Activated CD4-positive, CD25-positive, alpha-beta regulatory T cell treated with anti-CD3 and anti-CD28 coated beads, Interleukin-2, amount 50 U/mL, for 72 hours (primary cell): Measurements from ENCODE around the gene PEX26.
"Not testable (repeated sequence)": the region's sequence is repeated elsewhere in the genome, so short reads cannot be mapped to it uniquely, and the experiment has no call there.

ENCODE experiments used
- DNase-seq: peaks from one replicate; pipeline ENCODE4 v3.0.0; 2021

PEX26 gene

DNA sequence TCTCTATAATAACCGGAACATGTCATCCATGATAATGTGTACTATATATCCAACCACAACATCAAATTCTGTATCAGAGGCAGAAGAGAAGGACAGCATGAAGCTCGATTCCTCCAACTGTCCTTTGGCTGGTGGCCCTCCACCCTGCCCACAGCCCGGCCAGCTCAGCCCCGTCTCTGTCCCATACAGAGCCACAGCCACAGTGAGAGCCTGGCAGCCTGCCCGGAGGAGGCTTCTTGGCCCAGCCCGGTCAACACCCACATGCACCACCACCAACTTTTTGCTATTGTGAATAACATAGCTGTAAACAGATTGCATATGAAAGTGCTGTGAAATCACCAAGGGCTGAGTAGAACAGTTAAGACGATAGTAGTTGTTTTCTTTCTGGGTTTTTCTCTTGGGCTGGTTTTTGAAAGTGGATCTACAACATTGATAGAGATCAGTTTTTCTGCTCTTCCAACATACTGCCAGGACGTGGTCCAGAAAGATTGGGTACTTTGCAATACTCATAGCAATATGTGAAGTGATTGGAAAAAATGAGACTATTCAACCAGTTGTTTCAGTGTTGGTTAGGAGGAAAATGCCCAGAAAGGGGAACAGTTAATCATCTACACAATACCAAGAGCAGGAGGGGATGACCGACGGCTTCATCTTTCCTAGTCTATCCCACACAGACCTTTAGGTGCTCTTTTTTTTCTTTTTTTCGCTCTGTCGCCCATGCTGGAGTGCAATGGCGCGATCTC, 25.9 kb downstream of the PEX26 start:
- no peak for DNase-seq

DNA sequence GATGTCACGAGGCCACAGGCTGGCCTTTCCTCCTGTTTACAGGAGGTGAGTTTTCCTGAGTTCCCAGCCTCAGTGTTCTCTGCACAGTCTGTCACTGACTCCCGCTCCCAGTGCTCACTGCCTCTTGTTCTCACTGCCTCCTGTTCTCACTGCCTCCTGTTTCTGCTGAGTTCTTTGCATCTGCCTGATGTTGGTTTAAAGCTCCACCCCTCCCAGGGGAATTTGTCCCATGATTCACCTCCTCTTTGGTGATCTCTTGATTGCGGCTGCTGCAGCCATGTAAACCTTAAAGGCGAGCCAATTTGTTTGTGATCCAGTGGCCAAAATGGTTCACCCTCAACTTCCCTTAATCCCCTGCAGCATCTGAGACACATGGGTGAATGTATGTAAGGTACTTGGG, 26.8 kb downstream of the PEX26 start:
- no peak for DNase-seq

DNA sequence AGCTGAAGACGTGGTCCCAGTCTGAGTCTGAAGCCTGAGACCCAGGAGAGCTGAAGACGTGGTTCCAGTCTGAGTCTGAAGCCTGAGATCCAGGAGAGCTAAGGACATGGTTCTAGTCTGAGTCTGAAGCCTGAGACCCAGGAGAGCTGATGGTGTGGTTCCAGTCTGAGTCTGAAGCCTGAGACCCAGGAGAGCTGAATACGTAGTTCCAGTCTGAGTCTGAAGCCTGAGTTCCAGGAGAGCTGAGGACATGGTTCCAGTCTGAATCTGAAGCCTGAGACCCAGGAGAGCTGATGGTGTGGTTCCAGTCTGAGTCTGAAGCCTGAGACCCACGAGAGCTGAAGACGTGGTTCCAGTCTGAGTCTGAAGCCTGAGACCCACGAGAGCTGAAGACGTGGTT, 28.2 kb downstream of the PEX26 start:
- DNase-seq: not testable (repeated sequence)

GRCh38 chr22:18106550-18107341, 29.0 kb downstream of the PEX26 start:
- DNase-seq: not testable (repeated sequence)

- no peak for DNase-seq
Observed at GRCh38 chr22:18108187-18108586, 30.4 kb downstream of the PEX26 start.

DNA sequence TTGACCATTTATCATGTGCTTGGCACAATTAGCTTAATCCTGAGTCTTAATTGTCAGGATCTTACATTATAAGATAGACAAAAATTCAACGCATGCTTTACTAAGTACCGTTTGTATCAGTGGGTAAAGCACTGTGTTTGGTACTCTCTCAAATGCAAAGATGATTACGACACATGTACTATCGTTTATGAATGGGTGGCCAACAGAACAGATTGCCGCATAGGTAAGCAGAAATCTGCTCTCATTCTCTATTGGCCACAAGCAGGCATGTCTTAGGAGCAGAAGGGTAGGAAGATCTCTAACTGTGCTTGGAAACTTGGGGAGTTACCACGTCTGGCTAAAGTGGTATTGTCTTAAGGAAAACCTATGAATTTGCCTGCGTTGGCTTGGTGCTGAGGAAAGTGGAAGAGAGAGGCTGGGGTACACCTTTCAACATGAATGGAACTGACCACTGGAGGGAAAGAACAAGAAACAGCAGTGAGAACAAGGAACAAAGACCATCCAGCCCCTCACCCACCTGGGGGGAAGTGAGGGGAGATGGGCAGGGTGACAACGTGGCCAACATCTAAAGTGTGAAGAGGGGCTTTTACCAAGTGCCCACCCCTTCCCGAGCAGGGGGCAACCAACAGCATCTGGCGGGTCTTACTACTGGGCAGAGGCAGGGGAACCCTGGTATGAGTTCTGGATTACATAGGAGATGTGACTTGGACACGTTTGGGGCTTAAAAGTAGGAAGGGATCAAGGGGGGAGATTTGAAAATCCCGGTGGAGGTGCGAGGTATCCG, 31.8 kb downstream of the PEX26 start:
- no peak for DNase-seq

DNA sequence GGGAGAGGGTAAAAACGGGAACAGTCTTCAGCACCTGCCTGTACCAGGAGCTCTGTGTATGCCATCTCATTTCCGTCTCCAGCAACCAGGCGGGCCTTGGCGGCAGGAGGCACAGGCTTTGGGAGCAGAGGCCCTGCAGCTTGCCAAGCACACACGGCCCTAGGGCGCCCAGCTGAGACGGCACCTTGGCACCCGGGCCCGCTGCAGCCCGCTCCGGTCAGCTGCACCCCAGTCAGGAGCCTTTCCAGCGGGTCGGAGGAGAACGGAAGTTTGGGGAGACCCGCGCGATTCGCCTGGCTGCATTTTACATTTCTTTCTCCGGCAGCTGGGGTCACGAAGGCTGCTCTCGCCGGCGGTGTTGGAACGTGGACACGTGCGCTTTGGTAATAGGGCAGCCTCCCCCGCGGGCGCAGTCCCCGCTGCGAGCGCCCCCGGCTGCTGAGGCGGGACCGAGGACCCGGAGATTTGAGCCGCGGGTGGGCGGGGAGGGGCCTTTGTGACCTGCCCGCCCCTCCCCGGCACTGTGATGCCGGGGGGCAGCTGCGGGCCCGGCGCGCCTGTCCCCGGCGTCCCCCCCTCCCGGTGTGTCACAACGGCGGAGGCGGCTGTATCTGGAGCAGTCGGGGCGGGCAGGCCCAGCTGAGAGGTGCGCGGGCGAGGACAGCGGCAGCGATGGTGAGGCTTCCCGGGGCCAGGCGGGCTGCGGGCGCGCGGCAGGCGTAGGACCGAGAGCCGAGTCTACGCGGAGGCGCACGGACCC, 32.6 kb downstream of the PEX26 start, which contains the start of gene TUBA8:
Gene TUBA8, plus strand, starts transcription at position 616 of the 760 bp plus-strand sequence. Its CDS starts 57 bp downstream, at position 673.
- DNase-seq: no peak

DNA sequence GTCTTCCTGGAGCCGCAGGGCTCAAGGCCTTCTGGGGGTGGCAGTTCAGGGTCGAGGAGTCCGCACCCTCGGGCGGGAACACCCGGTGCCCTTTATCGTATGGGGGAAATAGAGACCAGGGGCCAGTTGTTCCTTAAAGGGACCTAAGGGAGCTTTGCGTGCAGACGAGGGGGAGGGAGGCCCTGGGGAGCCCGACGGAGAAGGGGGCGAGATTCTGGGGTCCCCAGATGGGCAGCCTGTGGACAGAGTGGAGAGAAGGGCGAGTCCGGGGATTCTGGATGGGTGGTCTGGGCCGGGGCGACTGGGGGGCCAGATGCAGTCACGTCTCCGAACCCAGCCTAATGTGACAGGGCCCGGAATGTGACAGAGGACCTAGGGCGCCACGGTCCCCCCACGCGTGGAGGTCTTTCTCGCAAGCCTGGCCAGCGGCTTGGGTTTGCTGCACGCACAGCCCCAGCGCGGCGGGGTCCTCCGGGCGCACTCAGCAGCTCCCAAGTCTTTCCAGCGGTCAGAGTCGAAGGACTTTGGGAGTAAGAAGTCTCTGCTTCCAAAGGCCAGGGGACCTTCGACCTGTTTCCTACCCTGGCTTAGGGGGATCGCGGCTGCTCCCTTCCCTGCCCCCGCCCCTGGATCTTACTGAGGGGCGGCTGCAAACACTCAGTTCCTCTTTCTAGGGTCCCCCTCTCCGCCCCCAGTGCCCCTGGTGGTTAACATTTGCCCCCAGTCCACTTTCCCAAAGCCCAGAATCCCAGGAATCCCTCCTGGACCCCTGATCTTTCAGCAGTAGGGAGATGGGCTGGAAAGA, 33.4 kb downstream of the PEX26 start:
- DNase-seq: no peak

DNA sequence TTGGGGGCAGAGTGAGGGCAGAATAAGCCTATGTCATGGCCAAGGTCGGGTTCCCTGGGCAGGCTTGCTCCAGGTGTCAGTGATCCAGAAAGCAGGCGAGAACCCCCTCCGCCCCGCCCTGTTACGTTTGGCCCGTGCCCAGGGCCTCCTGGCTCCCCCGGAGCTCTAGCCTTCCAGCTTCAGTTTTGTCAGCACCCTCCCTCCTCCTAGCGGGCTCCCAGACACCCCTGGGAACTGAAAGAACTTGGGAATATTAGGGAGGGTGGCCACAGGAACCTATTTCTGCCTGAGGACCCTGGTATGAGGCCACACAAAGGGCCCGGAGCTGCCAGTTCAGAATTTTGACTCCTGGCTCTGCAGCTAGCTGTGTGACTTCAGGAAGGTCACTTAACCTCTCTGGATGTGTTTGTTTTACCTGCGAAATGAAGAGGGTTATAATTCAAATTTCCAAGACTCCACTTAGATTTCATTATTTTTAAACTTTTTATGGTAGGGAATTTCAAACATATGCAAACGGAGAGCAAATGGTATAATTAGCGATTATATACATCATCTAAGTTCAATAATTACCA, 34.1 kb downstream of the PEX26 start:
- DNase-seq: no peak

- DNase-seq: no peak
Observed at GRCh38 chr22:18112440-18112839, 34.6 kb downstream of the PEX26 start.

DNA sequence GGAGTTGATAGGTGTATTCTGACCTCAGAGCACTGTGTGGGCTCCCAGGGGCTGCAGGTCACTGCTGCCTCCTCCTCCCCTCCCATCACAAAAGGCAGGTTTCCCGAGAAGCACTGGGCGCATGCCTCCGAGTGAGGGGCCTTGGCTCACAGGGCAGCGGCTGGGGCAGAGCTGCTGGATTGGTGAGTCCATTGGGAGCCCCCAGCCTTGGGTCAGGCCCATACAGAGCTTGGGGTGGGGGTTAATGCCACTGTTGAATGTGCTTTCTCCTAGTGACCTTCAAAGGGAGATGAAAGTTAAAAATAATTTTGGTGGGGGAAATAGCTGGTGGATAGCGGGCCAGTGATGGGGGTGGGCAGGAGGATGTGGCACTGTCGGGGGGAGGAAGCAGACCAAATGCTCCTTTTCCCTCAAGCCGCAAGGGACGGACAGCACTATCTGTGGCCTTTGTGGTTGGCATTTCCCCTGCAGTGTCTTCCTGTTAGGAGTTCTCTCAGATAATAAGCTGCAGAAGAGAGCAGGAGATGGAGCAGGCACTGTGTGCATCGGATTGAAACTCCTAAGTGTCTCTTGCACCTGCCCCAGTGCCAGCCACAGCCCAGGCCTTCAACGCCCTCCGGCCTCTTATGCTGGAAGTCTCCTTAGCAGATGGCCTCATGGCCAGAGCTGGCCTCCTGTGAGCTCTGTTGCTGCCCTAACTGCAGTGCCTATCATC, 36.0 kb downstream of the PEX26 start:
- no peak for DNase-seq

DNA sequence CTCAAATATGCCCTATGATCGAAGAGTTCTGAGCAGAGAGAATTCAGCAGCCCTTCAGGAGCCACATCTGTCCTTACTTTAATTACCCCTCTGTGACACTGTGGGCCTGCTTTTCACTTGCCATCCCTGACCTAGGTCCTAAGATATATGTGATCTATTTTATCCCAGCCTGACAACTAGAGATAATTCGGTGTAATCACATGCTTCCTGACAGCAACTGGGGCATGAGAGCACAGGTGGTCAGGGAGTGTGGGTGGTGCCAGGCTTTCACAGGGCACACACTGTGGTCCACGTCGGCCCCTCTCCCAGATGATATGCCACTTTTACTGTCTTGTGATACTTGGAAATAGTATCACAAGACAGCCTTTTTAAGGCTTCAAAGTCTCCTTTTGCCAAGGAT, 36.7 kb downstream of the PEX26 start:
- no peak for DNase-seq

DNA sequence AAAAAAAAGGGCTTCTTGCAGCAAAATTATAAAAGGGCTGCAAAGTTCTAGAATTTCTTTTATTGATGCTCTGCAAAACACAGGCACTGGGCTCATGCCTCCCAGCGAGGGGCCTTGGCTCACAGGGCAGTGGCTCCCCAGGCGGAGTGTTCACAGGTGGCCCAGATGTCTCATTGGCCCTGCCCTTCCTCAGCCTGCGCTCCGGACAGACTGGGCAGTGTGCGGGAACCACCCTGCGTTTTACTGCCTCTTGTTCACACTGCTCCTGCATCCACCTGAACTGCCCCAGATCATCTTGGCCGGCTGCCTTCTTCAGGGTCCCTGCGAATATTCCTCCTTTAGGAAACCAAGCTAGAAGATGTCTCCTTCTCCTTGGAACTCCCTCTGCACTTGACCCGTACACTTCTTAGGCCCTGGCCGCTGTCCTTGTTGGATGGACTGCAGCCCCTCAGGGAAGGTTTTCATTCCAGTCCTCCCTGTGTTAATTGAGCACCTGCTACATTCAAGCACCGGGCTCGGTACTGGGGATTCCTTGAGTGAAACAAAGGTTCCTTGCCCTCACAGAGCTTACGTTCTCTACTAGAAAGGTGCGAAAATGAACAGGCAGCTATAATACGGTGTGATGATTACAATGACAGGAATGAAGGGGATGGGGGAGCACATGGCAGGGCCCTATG, 37.3 kb downstream of the PEX26 start:
- DNase-seq: no peak

- DNase-seq: no peak
Observed at GRCh38 chr22:18115906-18116371, 38.1 kb downstream of the PEX26 start.

DNA sequence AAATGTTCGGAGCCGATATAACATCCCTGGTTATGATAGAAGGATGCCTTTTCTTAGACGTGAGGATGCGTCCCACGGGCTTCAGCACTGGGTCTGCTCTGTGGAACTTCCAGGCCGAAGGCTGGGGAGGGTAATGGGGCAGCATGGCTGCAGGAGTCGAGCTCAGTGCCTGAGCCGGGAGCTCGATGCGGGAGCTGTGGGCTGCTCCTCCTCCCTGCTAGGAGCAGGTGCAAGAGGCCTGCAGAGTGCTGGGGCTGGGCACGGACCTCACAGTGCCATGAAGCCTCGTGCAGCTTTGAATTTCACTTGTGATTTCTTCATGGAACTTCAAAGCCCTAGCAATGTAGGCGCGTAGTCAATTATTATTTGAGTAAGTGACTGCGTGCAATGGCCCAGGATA, 38.8 kb downstream of the PEX26 start:
- DNase-seq: no peak

DNA sequence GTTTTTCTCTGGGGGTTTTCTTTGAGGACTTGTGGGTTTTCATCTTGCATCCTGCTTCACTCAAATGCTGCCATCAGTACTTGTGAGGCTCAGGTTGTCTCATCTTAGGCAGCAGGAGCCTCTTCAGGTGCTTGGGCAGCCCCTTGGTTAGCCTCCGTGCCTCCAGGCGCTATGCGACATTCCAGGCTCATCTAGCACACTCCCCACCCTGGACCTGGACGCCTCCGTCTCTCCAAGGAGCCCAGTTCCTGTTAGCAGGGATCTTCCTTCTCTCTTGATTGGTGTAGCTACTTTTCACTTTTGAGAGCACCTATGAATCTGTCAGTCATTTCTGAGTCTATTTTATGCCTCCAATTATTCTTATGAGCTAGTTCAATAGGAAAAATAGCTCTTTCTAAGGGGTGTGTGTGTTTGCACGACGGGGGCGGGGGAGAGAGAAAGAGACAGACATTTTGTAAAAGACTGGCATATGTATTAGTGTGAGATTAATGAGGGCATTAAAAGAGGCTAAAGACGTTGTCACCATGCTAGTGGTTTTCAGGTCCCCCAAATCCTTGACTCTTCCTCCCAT, 40.6 kb downstream of the PEX26 start:
- DNase-seq: no peak

DNA sequence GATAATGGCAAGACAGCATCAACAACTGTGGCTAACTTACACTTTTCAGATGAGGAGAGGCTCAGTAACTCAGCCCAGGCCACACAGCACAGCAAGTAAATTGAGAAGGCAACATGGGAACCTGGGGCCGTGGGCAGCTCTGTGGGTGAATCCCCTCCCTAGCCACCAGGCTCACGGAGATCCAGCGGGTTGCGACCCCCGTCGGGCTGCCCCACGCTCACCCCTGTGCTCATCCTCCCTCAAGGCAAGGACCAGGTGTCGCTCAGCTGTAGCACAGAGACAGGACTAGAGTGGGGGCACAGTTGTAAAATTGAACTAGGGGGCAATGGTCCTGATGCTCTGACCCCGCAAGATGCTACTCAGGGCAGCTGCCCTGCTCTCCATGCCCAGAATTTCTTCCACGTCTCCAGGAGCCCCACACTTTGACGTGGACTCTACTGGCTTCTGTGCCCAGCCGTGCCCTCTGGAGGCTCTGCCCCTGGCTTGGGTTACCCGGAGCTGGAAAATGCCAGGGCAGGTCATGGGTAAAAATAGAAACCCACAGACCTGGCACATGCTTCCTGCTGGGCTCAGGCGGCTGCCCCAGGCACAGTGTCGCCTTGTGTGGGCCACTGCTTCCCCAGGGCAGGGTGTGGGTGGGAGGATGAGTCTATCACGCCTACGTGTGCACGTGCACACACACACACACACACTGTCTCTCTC, 41.8 kb downstream of the PEX26 start:
- DNase-seq: no peak

- no peak for DNase-seq
Observed at GRCh38 chr22:18120857-18121256, 43.1 kb downstream of the PEX26 start.

DNA sequence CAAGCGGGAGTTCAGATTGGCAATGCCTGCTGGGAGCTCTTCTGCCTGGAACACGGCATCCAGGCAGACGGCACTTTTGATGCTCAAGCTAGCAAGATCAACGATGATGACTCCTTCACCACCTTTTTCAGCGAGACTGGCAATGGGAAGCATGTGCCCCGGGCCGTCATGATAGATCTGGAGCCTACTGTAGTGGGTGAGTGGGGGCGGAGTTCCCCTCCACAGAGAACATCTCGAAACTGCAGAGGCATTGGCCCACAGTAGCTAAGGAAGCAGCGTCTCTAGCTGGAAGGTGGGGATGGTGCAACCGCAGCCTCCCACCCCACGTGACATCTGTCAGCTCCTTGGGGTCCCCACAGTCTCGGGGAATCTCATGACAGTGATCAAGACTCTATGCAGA, 43.7 kb downstream of the PEX26 start:
- no peak for DNase-seq
